HG02870 (cell line): Measurements from ENCODE around the gene ZNF529.

Experiments
- ATAC-seq: cut with Tn5 transposase; IDR thresholded peaks from one replicate; pipeline ENCODE4 v1.9.1; 2021; ENCODE audit warnings: mild to moderate bottlenecking, moderate library complexity; ENCODE audit not compliant: unreplicated experiment

Gene ZNF529

GRCh38 chr19:36514012-36514612 is 59.0 kb downstream of the ZNF529 start:
- ATAC-seq = no peak

GRCh38 chr19:36508325-36508724 is 64.8 kb downstream of the ZNF529 start:
- ATAC-seq = no peak

- no peak for ATAC-seq
Measured at GRCh38 chr19:36501973-36502372, 71.1 kb downstream of the ZNF529 start.

GRCh38 chr19:36497001-36497400 is 76.1 kb downstream of the ZNF529 start:
- ATAC-seq = no peak
